ENCODE measurements around the gene SLC39A8.

The SLC39A8 gene

DNA sequence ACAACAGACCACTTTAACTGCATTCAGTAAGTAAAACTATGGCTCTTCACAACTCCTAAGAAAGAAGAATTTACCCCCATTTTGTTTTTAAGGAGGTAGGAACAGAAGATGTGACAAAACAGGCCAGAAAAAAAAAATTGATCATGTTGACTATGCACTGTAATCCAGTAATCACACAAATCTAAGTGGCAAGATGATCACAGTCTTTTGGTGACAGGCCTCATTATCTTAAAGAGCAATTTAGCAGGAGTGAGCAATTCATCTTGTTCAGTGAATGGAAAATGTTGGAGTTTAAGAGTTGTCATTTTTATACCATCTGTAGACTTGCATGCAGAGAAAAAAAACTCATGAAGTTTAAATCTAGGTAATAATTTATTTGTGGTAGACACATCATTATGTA, 115.1 kb downstream of the SLC39A8 start:
- Histone ChIP-seq H3K27me3 (ENCODE audit: insufficient read depth, poor library complexity, severe bottlenecking) (no peaks in the 10 kb centered on the region), H3K4me3 (replicated peaks; ENCODE audit: insufficient read depth, low read length) (no peak overlapping the region), H3K27ac (replicated peaks) (no peak overlapping the region)
- TF ChIP-seq POLR2AphosphoS5 (IDR thresholded peaks at IDR 0.05; ENCODE audit: low read depth) (no peak), GABPA (IDR thresholded peaks at IDR 0.05; ENCODE audit: low read depth) (no peak), SPI1 (IDR thresholded peaks at IDR 0.05; ENCODE audit: borderline replicate concordance, low read depth) (no peak)
- TF ChIP-seq, protein P1, sequence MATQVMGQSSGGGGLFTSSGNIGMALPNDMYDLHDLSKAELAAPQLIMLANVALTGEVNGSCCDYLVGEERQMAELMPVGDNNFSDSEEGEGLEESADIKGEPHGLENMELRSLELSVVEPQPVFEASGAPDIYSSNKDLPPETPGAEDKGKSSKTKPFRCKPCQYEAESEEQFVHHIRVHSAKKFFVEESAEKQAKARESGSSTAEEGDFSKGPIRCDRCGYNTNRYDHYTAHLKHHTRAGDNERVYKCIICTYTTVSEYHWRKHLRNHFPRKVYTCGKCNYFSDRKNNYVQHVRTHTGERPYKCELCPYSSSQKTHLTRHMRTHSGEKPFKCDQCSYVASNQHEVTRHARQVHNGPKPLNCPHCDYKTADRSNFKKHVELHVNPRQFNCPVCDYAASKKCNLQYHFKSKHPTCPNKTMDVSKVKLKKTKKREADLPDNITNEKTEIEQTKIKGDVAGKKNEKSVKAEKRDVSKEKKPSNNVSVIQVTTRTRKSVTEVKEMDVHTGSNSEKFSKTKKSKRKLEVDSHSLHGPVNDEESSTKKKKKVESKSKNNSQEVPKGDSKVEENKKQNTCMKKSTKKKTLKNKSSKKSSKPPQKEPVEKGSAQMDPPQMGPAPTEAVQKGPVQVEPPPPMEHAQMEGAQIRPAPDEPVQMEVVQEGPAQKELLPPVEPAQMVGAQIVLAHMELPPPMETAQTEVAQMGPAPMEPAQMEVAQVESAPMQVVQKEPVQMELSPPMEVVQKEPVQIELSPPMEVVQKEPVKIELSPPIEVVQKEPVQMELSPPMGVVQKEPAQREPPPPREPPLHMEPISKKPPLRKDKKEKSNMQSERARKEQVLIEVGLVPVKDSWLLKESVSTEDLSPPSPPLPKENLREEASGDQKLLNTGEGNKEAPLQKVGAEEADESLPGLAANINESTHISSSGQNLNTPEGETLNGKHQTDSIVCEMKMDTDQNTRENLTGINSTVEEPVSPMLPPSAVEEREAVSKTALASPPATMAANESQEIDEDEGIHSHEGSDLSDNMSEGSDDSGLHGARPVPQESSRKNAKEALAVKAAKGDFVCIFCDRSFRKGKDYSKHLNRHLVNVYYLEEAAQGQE (IDR thresholded peaks at IDR 0.05; ENCODE audit: insufficient replicate concordance, low read depth) = no peak
- TF ChIP-seq, protein P2, sequence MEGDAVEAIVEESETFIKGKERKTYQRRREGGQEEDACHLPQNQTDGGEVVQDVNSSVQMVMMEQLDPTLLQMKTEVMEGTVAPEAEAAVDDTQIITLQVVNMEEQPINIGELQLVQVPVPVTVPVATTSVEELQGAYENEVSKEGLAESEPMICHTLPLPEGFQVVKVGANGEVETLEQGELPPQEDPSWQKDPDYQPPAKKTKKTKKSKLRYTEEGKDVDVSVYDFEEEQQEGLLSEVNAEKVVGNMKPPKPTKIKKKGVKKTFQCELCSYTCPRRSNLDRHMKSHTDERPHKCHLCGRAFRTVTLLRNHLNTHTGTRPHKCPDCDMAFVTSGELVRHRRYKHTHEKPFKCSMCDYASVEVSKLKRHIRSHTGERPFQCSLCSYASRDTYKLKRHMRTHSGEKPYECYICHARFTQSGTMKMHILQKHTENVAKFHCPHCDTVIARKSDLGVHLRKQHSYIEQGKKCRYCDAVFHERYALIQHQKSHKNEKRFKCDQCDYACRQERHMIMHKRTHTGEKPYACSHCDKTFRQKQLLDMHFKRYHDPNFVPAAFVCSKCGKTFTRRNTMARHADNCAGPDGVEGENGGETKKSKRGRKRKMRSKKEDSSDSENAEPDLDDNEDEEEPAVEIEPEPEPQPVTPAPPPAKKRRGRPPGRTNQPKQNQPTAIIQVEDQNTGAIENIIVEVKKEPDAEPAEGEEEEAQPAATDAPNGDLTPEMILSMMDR (IDR thresholded peaks at IDR 0.05; ENCODE audit: insufficient read depth, low read length) = no peak
- DNase-seq (ENCODE audit: low read depth in 1 of 2, low spot score in 1 of 2) = no peak

DNA sequence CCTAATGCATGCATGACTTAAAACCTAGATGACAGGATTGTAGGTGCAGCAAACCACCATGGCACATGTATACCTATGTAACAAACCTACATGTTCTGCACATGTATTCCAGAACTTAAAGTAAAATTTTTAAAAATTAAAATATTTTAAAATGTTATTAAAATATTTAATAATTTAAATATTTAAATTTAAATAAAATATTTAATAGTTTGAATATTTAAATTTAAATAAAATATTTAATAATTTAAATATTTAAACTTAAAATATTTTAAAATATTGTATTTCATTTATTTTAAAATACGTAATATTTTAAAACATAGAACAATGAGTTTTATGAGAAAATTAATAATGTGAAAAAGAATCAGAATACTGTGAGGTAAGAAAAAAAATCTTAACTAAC, 117.9 kb downstream of the SLC39A8 start:
- H3K27me3 ChIP-seq (ENCODE audit: insufficient read depth, poor library complexity, severe bottlenecking) = no peaks in the 10 kb centered on the region
- DNase-seq (ENCODE audit: low read depth in 1 of 2, low spot score in 1 of 2) = no peak

DNA sequence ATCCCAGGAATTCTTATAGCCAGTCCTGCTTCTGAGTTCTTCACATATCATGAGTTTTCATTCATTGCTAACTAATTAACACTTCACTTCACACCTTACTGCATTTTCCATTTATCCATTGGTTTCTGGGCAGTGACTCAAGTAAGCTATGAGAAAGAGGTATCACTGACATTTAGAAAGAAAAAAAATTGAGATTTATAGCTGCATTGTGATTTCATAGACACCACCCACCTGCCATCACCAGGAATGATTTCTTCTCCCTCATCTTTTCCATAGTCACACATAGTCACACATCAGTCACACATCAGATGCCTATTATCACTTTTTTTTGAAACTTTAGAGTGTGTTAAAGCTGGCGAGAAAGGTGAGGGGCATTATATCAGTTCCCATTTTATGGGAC, 121.8 kb downstream of the SLC39A8 start:
- Histone ChIP-seq H3K27ac (replicated peaks) (no peak overlapping the region), H3K4me3 (replicated peaks; ENCODE audit: insufficient read depth, low read length) (no peak overlapping the region), H3K27me3 (ENCODE audit: insufficient read depth, poor library complexity, severe bottlenecking) (no peaks in the 10 kb centered on the region)
- TF ChIP-seq, protein P2 (IDR thresholded peaks at IDR 0.05; ENCODE audit: insufficient read depth, low read length) = no peak
- TF ChIP-seq, protein P1 (IDR thresholded peaks at IDR 0.05; ENCODE audit: insufficient replicate concordance, low read depth) = no peak
- no peak for TF ChIP-seq GABPA (IDR thresholded peaks at IDR 0.05; ENCODE audit: low read depth)
- DNase-seq (ENCODE audit: low read depth in 1 of 2, low spot score in 1 of 2) = no peak

More for the DNA sequence above, 117.9 kb downstream of the SLC39A8 start:
- H3K4me3 ChIP-seq (replicated peaks; ENCODE audit: insufficient read depth, low read length) = no peak overlapping the region
- TF ChIP-seq GABPA (IDR thresholded peaks at IDR 0.05; ENCODE audit: low read depth) (no peak), SPI1 (IDR thresholded peaks at IDR 0.05; ENCODE audit: borderline replicate concordance, low read depth) (no peak), POLR2AphosphoS5 (IDR thresholded peaks at IDR 0.05; ENCODE audit: low read depth) (no peak)
- TF ChIP-seq, protein P1 (IDR thresholded peaks at IDR 0.05; ENCODE audit: insufficient replicate concordance, low read depth) = no peak
- TF ChIP-seq, protein P2 (IDR thresholded peaks at IDR 0.05; ENCODE audit: insufficient read depth, low read length) = no peak
- no peak overlapping the region for H3K27ac ChIP-seq (replicated peaks)

Data from HL-60 (cell line).